Glomerular endothelial cell (primary cell): ENCODE measurements around the gene ZNF710. TPM values are rescaled to one million over a fixed set of nuclear protein-coding genes. Genes with fewer than 3 reads are reported as not detected.

Source experiments
- total RNA-seq: library from RNA; depleted of rRNA; stranded (reverse); fragments of >200 nt; gene quantifications from 2 replicates; pipeline ENCODE4 v1.2.3, GENCODE V29; 2015

Gene ZNF710
- total RNA-seq, 1 donor from 2014 or later: 16.5 TPM

Other genes with a start within 250 kb of the ZNF710 start
- 0.15 TPM in 1 of 2 replicates, not detected in the other for gene MESP2, start 225.0 kb upstream of the ZNF710 start, total RNA-seq
- 239 and 457 TPM in 2 replicates for gene ANPEP, start 186.5 kb upstream of the ZNF710 start, total RNA-seq
- gene AP3S2, start 107.3 kb upstream of the ZNF710 start, total RNA-seq: 31.4 and 33.1 TPM in 2 replicates
- gene ARPIN, start 88.4 kb upstream of the ZNF710 start, total RNA-seq: 13.4 and 14.8 TPM in 2 replicates
- 88.2 and 116 TPM in 2 replicates for gene IDH2, start 101.1 kb downstream of the ZNF710 start, total RNA-seq
- 16.3 and 16.7 TPM in 2 replicates for gene SEMA4B, start 200.0 kb downstream of the ZNF710 start, total RNA-seq
- 36.3 and 44.9 TPM in 2 replicates for gene CIB1, start 232.6 kb downstream of the ZNF710 start, total RNA-seq
- gene GDPGP1, start 232.9 kb downstream of the ZNF710 start, total RNA-seq: 12.4 and 16.4 TPM in 2 replicates
- not detected in 2 replicates for gene TTLL13, start 248.2 kb downstream of the ZNF710 start, total RNA-seq